NCI-H1694 treated with DMSO at 0.1 percent for 48 hours (cell line): ENCODE results near the gene ZC3H13.

Experiments
- DNase-seq: peaks from one replicate; lab custom pipeline; 2025; lab: John Stamatoyannopoulos, UW

Gene ZC3H13

GRCh38 chr13:46063292-46063691, 10.7 kb upstream of the ZC3H13 start:
- DNase-seq, result no peak

- DNase-seq, result no peak
These were observed 9.6 kb upstream of the ZC3H13 start for GRCh38 chr13:46062185-46062584.

- DNase-seq, result no peak
These were observed 6.9 kb upstream of the ZC3H13 start for GRCh38 chr13:46059405-46059804.

GRCh38 chr13:46058268-46058667, 5.7 kb upstream of the ZC3H13 start:
- DNase-seq, result no peak

GRCh38 chr13:46057256-46058015, 4.9 kb upstream of the ZC3H13 start:
- no peak for DNase-seq

GRCh38 chr13:46053162-46054012, 841 bp upstream of the ZC3H13 start:
- DNase-seq, result no peak

GRCh38 chr13:46051968-46052318, 603 bp downstream of the ZC3H13 start:
- DNase-seq, result no peak

- DNase-seq, result no peak
These were observed 1.8 kb downstream of the ZC3H13 start for GRCh38 chr13:46050771-46051170.

GRCh38 chr13:46045424-46045823, 7.1 kb downstream of the ZC3H13 start:
- DNase-seq, result no peak

- no peak for DNase-seq
These were observed 8.9 kb downstream of the ZC3H13 start for GRCh38 chr13:46043647-46044046.

GRCh38 chr13:46041419-46041839, 11.1 kb downstream of the ZC3H13 start:
- DNase-seq, result no peak

GRCh38 chr13:46040763-46041162, 11.8 kb downstream of the ZC3H13 start:
- no peak for DNase-seq

- no peak for DNase-seq
These were observed 12.9 kb downstream of the ZC3H13 start for GRCh38 chr13:46039411-46040182.

- DNase-seq, result no peak
These were observed 14.2 kb downstream of the ZC3H13 start for GRCh38 chr13:46038296-46038695.

- DNase-seq, result no peak
These were observed 17.5 kb downstream of the ZC3H13 start for GRCh38 chr13:46035066-46035465.

GRCh38 chr13:46032341-46032740, 20.2 kb downstream of the ZC3H13 start:
- DNase-seq, result no peak

- no peak for DNase-seq
These were observed 20.8 kb downstream of the ZC3H13 start for GRCh38 chr13:46031581-46032263.

GRCh38 chr13:46025157-46025556, 27.4 kb downstream of the ZC3H13 start:
- DNase-seq, result no peak

- no peak for DNase-seq
These were observed 30.1 kb downstream of the ZC3H13 start for GRCh38 chr13:46022481-46022880.

- no peak for DNase-seq
These were observed 36.3 kb downstream of the ZC3H13 start for GRCh38 chr13:46016216-46016615.

GRCh38 chr13:46015366-46015765, 37.2 kb downstream of the ZC3H13 start:
- no peak for DNase-seq

GRCh38 chr13:46012404-46012803, 40.1 kb downstream of the ZC3H13 start:
- no peak for DNase-seq
